A549 (cell line): Measurements from ENCODE around the gene KRTCAP2. TPM values are rescaled to one million over a fixed set of nuclear protein-coding genes. Genes with fewer than 3 reads are reported as not detected.
A peak's percentile ranks its signal among the peaks of the same experiment; 100 is the strongest.
"Not testable (repeated sequence)": the region's sequence is repeated elsewhere in the genome, so short reads cannot be mapped to it uniquely, and the experiment has no call there.

Experiments
- ATAC-seq, 2 experiments: fragments of 200-7000 bp in 1 of 2; fragments of >200 bp in 1 of 2; cut with Nextera tagmentation in 1 of 2; cut with Tn5 transposase in 1 of 2; 3 replicates each; pipeline versions ENCODE4 v1.8.0 to v1.9.1; 2018 to 2020; ENCODE audit warnings: mild to moderate bottlenecking in 1 of 2, moderate library complexity in 1 of 2
- CTCF ChIA-PET: fragments of 300-600 bp; sonication (Branson Sonifier 250); formaldehyde crosslinking; extraction: SDS; loops from one replicate; lab custom pipeline; 2021; ENCODE audit warnings: antibody characterized with exemption, inconsistent platforms; lab: Yijun Ruan, JAX
- POLR2A ChIA-PET: fragments of 350-600 bp; formaldehyde crosslinking; extraction: SDS; loops from one replicate; lab custom pipeline; 2021; ENCODE audit warnings: antibody characterized with exemption, inconsistent platforms; lab: Yijun Ruan, JAX
- DNase-seq, 2 experiments: peaks; one replicate each; pipeline versions ENCODE4 v3.0.0 to v3.0.0-alpha.2; 2011 to 2016; ENCODE audit warnings: low read depth in 1 of 2, low spot score in 1 of 2
- FAIRE-seq: peaks from 2 replicates; lab custom pipeline; 2011; peaks lifted over from hg19 to GRCh38; lab: Jason Lieb, UNC
- H3K27ac ChIP-seq, 2 experiments: fragments of >200 bp; sonication (Bioruptor Twin); formaldehyde crosslinking; 3 replicates each; pipeline ENCODE4 v1.5.1; 2016 to 2017
- H3K4me1 ChIP-seq: fragments of >200 bp; sonication (Bioruptor Twin); formaldehyde crosslinking; 3 replicates; pipeline ENCODE4 v1.6.1; 2016
- H3K4me2 ChIP-seq: fragments of >200 bp; sonication (Bioruptor Twin); formaldehyde crosslinking; 3 replicates; pipeline ENCODE4 v1.6.1; 2016
- H3K4me3 ChIP-seq: fragments of >200 bp; sonication (Bioruptor Twin); formaldehyde crosslinking; 3 replicates; pipeline ENCODE4 v1.5.1; 2016
- H3K9me3 ChIP-seq: fragments of >200 bp; sonication (Bioruptor Twin); formaldehyde crosslinking; 3 replicates; pipeline ENCODE4 v1.6.1; 2016
- CBX2 ChIP-seq: fragments of 200-600 bp; sonication (generic); IDR thresholded peaks from 2 replicates; pipeline ENCODE4 v1.6.1; 2016; ENCODE audit warnings: low read depth, mild to moderate bottlenecking, borderline replicate concordance
- CBX8 ChIP-seq: fragments of 200-600 bp; sonication (generic); IDR thresholded peaks from 2 replicates; pipeline ENCODE4 v1.6.1; 2016
- CEBPB ChIP-seq, 2 experiments: fragments of >200 bp in 1 of 2; sonication (Bioruptor Twin) in 1 of 2; formaldehyde crosslinking in 1 of 2; IDR thresholded peaks; 2 replicates each; pipeline ENCODE4 v1.6.1; 2012 to 2016
- EHMT2 ChIP-seq: fragments of 200-600 bp; sonication (generic); IDR thresholded peaks from 2 replicates; pipeline ENCODE4 v1.6.1; 2016; ENCODE audit warnings: antibody characterized with exemption, low read depth, mild to moderate bottlenecking, moderate library complexity
- FOSB ChIP-seq: fragments of 250-450 bp; sonication (Bioruptor Pico); IDR thresholded peaks from 2 replicates; pipeline ENCODE4 v1.5.0; 2020; ENCODE audit warnings: mild to moderate bottlenecking, moderate library complexity
- FOSL2 ChIP-seq, 2 experiments: fragments of 450-650 bp in 1 of 2; fragments of >200 bp in 1 of 2; sonication (Bioruptor Twin) in 1 of 2; formaldehyde crosslinking; IDR thresholded peaks; 2 replicates each; pipeline versions ENCODE4 v1.5.0 to v1.6.1; 2016 to 2020; ENCODE audit warnings: mild to moderate bottlenecking in 1 of 2, moderate library complexity in 1 of 2
- FOXS1 ChIP-seq: fragments of 250-450 bp; sonication (Bioruptor Pico); IDR thresholded peaks from 2 replicates; pipeline ENCODE4 v1.5.0; 2020; ENCODE audit warnings: mild to moderate bottlenecking, moderate library complexity
- HDAC2 ChIP-seq: fragments of 200-600 bp; sonication (generic); IDR thresholded peaks from 2 replicates; pipeline ENCODE4 v1.6.1; 2016
- HOXA7 ChIP-seq: fragments of 250-450 bp; sonication (Bioruptor Pico); IDR thresholded peaks from 2 replicates; pipeline ENCODE4 v1.5.0; 2020; ENCODE audit warnings: mild to moderate bottlenecking, moderate library complexity
- JUNB ChIP-seq: fragments of >200 bp; sonication (Bioruptor Twin); formaldehyde crosslinking; IDR thresholded peaks from 2 replicates; pipeline ENCODE4 v1.6.1; 2016
- KDM1A ChIP-seq: fragments of 200-600 bp; sonication (generic); IDR thresholded peaks from 2 replicates; pipeline ENCODE4 v1.6.1; 2016; ENCODE audit warnings: low read depth, mild to moderate bottlenecking
- KDM5A ChIP-seq: fragments of 200-600 bp; sonication (generic); IDR thresholded peaks from 2 replicates; pipeline ENCODE4 v1.6.1; 2016; ENCODE audit warnings: antibody characterized with exemption, mild to moderate bottlenecking
- MAZ ChIP-seq: fragments of 150-350 bp; IDR thresholded peaks from 2 replicates; pipeline ENCODE4 v1.6.1; 2014; ENCODE audit warnings: antibody characterized with exemption, low read depth, low read length, borderline replicate concordance
- NPAS2 ChIP-seq: fragments of 250-450 bp; sonication (Bioruptor Pico); IDR thresholded peaks from 2 replicates; pipeline ENCODE4 v1.8.0; 2022; ENCODE audit warnings: mild to moderate bottlenecking, moderate library complexity, borderline replicate concordance
- PBX3 ChIP-seq: IDR thresholded peaks from 2 replicates; pipeline ENCODE4 v1.6.1; 2012
- PHF8 ChIP-seq: fragments of 200-600 bp; sonication (generic); IDR thresholded peaks from 2 replicates; pipeline ENCODE4 v1.6.1; 2016; ENCODE audit warnings: low read depth, mild to moderate bottlenecking, antibody characterized with exemption, moderate library complexity, borderline replicate concordance
- POLR2A ChIP-seq: IDR thresholded peaks from 2 replicates; pipeline ENCODE4 v1.6.1; 2012; ENCODE audit warnings: mild to moderate bottlenecking, low read length
- POLR2AphosphoS2 ChIP-seq: conservative IDR thresholded peaks from 2 replicates; pipeline ENCODE4 v1.6.1; 2012; ENCODE audit warnings: low read length, improper control_type of control experiment, inconsistent platforms
- RCOR1 ChIP-seq: fragments of 150-350 bp; IDR thresholded peaks from 2 replicates; pipeline ENCODE4 v1.6.1; 2014; ENCODE audit warnings: antibody characterized with exemption, low read length, low read depth
- RNF2 ChIP-seq: fragments of 200-600 bp; sonication (generic); IDR thresholded peaks from 2 replicates; pipeline ENCODE4 v1.6.1; 2016; ENCODE audit warnings: low read depth, mild to moderate bottlenecking, antibody characterized with exemption, moderate library complexity, borderline replicate concordance
- TFCP2L1 ChIP-seq: fragments of 250-450 bp; sonication (Bioruptor Pico); IDR thresholded peaks from 2 replicates; pipeline ENCODE4 v1.5.0; 2021; ENCODE audit warnings: mild to moderate bottlenecking
- ZC3H11A ChIP-seq: fragments of 450-650 bp; IDR thresholded peaks from 2 replicates; pipeline ENCODE4 v1.6.1; 2014; ENCODE audit warnings: antibody characterized with exemption, mild to moderate bottlenecking
- ZNF302 ChIP-seq: fragments of 250-450 bp; sonication (Bioruptor Pico); IDR thresholded peaks from 2 replicates; pipeline ENCODE4 v1.9.0; 2021; ENCODE audit warnings: inconsistent platforms, mild to moderate bottlenecking, moderate library complexity
- ZSCAN20 ChIP-seq: fragments of 250-450 bp; sonication (Bioruptor Pico); IDR thresholded peaks from 2 replicates; pipeline ENCODE4 v1.8.0; 2022; ENCODE audit warnings: mild to moderate bottlenecking, moderate library complexity
- WGBS: methylation state at CpG from one replicate; pipeline ENCODE4 v1.1.6; 2017; ENCODE audit errors: missing lambda C conversion rate; 5-methylcytosine and 5-hydroxymethylcytosine counted together
- polyA plus RNA-seq, 4 experiments: library from polyadenylated mRNA; depleted of rRNA in 3 of 4; stranded (reverse); fragments of >200 nt; fragmentation: RNase III in 1 of 4; extraction: RNeasy Plus Mini Kit Qiagen cat#74134 plus additional on column Dnase treatment in 1 of 4; gene quantifications; 2 replicates in 3 of 4; 3 replicates in 1 of 4; pipeline ENCODE4 v1.2.3, GENCODE V29; 2011 to 2017
- TF ChIP-seq, protein P1 (sequence below): fragments of >200 bp; sonication (Bioruptor Twin); formaldehyde crosslinking; IDR thresholded peaks from 3 replicates; pipeline ENCODE4 v1.6.1; 2016
- TF ChIP-seq, protein P2 (sequence below): fragments of 150-350 bp; IDR thresholded peaks from 2 replicates; pipeline ENCODE4 v1.6.1; 2014; ENCODE audit warnings: low read depth, mild to moderate bottlenecking, low read length
- TF ChIP-seq, protein P3 (sequence below): fragments of >200 bp; sonication (Bioruptor Twin); formaldehyde crosslinking; IDR thresholded peaks from 2 replicates; pipeline ENCODE4 v1.6.1; 2016

KRTCAP2 gene
- polyA plus RNA-seq, 2 of the 4 experiments (the other 2 are of a cell fraction), result 154 to 217 TPM

GRCh38 chr1:155191904-155192303 lies 18.8 kb upstream of the KRTCAP2 start:
- POLR2A ChIA-PET, result no interaction called here
- 85% methylated on average over 11 of the region's 17 CpGs for WGBS
- H3K27ac ChIP-seq, result peak overlapping the region; percentile 84 to 96; a peak in 4 of 6 replicates

GRCh38 chr1:155189926-155190325 lies 16.8 kb upstream of the KRTCAP2 start:
- DNase-seq, H3K4me2 ChIP-seq, ATAC-seq, FAIRE-seq, POLR2A ChIA-PET, H3K9me3 ChIP-seq, CTCF ChIA-PET, H3K27ac ChIP-seq, H3K4me3 ChIP-seq: not testable (repeated sequence)
- peaks cover 15% of the 10 kb centered on the region for H3K4me1 ChIP-seq
- WGBS, result no CpG with 5 or more reads among the region's 45 CpGs

More at GRCh38 chr1:155191904-155192303, 18.8 kb upstream of the KRTCAP2 start:
- H3K4me3 ChIP-seq, result no peak overlapping the region
- no peak for FAIRE-seq
- TF ChIP-seq HDAC2 (no peak), CBX8 (no peak), ZSCAN20 (no peak), EHMT2 (no peak), MAZ (no peak), RCOR1 (no peak), ZC3H11A (no peak), JUNB (no peak)
- TF ChIP-seq, protein P1, sequence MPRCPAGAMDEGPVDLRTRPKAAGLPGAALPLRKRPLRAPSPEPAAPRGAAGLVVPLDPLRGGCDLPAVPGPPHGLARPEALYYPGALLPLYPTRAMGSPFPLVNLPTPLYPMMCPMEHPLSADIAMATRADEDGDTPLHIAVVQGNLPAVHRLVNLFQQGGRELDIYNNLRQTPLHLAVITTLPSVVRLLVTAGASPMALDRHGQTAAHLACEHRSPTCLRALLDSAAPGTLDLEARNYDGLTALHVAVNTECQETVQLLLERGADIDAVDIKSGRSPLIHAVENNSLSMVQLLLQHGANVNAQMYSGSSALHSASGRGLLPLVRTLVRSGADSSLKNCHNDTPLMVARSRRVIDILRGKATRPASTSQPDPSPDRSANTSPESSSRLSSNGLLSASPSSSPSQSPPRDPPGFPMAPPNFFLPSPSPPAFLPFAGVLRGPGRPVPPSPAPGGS, result no peak
- TF ChIP-seq, protein P2, sequence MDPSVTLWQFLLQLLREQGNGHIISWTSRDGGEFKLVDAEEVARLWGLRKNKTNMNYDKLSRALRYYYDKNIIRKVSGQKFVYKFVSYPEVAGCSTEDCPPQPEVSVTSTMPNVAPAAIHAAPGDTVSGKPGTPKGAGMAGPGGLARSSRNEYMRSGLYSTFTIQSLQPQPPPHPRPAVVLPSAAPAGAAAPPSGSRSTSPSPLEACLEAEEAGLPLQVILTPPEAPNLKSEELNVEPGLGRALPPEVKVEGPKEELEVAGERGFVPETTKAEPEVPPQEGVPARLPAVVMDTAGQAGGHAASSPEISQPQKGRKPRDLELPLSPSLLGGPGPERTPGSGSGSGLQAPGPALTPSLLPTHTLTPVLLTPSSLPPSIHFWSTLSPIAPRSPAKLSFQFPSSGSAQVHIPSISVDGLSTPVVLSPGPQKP, result no peak
- CTCF ChIA-PET, result interaction anchor here (2.4 to 6.4 kb wide), 4 partner anchors 15 to 107 kb away, joined by 12 to 176 read pairs (median 56); partner anchors contain the start of genes KRTCAP2, MTX1, THBS3 and TRIM46
- ATAC-seq, result no peak
- DNase-seq, result no peak
- H3K4me1 ChIP-seq, result peaks cover 22% of the 10 kb centered on the region
- H3K4me2 ChIP-seq, result no peak overlapping the region
- no peaks in the 10 kb centered on the region for H3K9me3 ChIP-seq

DNA sequence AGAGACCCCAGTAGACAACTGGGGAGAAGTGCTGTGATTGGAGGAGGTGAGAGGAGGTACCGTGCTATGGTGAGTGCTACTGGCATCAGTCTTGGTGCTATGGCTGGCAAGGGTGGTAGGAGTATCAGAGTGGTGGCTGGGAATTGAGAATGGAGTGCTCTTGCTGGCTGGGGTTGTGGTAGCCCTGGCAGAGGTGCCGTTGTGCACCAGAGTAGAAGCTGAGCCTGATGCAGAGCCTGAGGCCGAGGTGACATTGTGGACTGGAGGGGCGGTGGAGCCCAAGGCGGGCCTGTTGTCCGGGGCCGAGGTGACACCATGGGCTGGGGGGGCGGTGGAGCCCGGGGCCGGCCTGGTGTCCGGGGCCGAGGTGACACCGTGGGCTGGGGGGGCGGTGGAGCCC lies 15.2 kb upstream of the KRTCAP2 start:
- POLR2A ChIA-PET, result no interaction called here
- no peak overlapping the region for H3K4me2 ChIP-seq
- FAIRE-seq (no peak), DNase-seq (no peak), ATAC-seq (peak; percentile 4 to 11; a peak in 1 of 6 replicates)
- 86% methylated on average over 6 of the region's 14 CpGs for WGBS
- peaks cover 14% of the 10 kb centered on the region for H3K4me1 ChIP-seq
- CTCF ChIA-PET, result interaction anchor here (1.0 to 5.6 kb wide), 2 partner anchors 14 to 62 kb away, joined by 3 to 51 read pairs; partner anchors contain the start of genes KRTCAP2 and TRIM46
- H3K27ac ChIP-seq, result no peak overlapping the region
- H3K9me3 ChIP-seq, result no peaks in the 10 kb centered on the region
- TF ChIP-seq POLR2AphosphoS2 (no peak), RNF2 (no peak), HOXA7 (CRISPR knock-in tag) (no peak), CEBPB (IDR thresholded peaks at IDR 0.05) (no peak), ZNF302 (no peak)
- no peak overlapping the region for H3K4me3 ChIP-seq

GRCh38 chr1:155187456-155187891 lies 14.4 kb upstream of the KRTCAP2 start:
- ChIA-PET POLR2A (no interaction called here), CTCF (interaction anchor here (1.0 to 5.6 kb wide), 3 partner anchors 13 to 63 kb away, joined by 3 to 51 read pairs (median 4); partner anchors contain the start of genes KRTCAP2 and TRIM46)
- DNase-seq, result no peak
- H3K4me1 ChIP-seq, result peaks cover 7% of the 10 kb centered on the region
- H3K27ac ChIP-seq, result no peak overlapping the region
- WGBS, result 77% methylated on average over 16 of the region's 16 CpGs
- no peak for FAIRE-seq
- H3K9me3 ChIP-seq, result no peaks in the 10 kb centered on the region
- H3K4me2 ChIP-seq, result no peak overlapping the region
- ATAC-seq, result peak; percentile 4 to 14; a peak in 2 of 6 replicates
- no peak overlapping the region for H3K4me3 ChIP-seq
- no peak for TF ChIP-seq CBX8
- TF ChIP-seq FOXS1 (CRISPR knock-in tag), result no peak
- TF ChIP-seq, protein P3, sequence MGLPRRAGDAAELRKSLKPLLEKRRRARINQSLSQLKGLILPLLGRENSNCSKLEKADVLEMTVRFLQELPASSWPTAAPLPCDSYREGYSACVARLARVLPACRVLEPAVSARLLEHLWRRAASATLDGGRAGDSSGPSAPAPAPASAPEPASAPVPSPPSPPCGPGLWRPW, result no peak
- no peak for TF ChIP-seq POLR2A
- TF ChIP-seq, protein P1, result no peak
- TF ChIP-seq FOSB (CRISPR knock-in tag), result no peak
- TF ChIP-seq NPAS2 (CRISPR knock-in tag), result no peak
- no peak for TF ChIP-seq KDM5A
- no peak for TF ChIP-seq PBX3
- TF ChIP-seq PHF8, result no peak
- TF ChIP-seq ZNF302, result no peak
- no peak for TF ChIP-seq CBX2
- TF ChIP-seq FOSL2 (IDR thresholded peaks at IDR 0.05), result no peak
- no peak for TF ChIP-seq FOSL2 (CRISPR knock-in tag; IDR thresholded peaks at IDR 0.05)
- TF ChIP-seq KDM1A, result no peak
- TF ChIP-seq TFCP2L1 (CRISPR knock-in tag), result no peak
